ENCODE results near the gene TXNL4B.
"Not testable (repeated sequence)": the region's sequence is repeated elsewhere in the genome, so short reads cannot be mapped to it uniquely, and the experiment has no call there.

TXNL4B gene

GRCh38 chr16:72112452-72112792, 19.0 kb upstream of the TXNL4B start:
- no peak for DNase-seq (ENCODE audit: low spot score)

GRCh38 chr16:72111657-72112451, 18.4 kb upstream of the TXNL4B start:
- no peak for DNase-seq (ENCODE audit: low spot score)

DNA sequence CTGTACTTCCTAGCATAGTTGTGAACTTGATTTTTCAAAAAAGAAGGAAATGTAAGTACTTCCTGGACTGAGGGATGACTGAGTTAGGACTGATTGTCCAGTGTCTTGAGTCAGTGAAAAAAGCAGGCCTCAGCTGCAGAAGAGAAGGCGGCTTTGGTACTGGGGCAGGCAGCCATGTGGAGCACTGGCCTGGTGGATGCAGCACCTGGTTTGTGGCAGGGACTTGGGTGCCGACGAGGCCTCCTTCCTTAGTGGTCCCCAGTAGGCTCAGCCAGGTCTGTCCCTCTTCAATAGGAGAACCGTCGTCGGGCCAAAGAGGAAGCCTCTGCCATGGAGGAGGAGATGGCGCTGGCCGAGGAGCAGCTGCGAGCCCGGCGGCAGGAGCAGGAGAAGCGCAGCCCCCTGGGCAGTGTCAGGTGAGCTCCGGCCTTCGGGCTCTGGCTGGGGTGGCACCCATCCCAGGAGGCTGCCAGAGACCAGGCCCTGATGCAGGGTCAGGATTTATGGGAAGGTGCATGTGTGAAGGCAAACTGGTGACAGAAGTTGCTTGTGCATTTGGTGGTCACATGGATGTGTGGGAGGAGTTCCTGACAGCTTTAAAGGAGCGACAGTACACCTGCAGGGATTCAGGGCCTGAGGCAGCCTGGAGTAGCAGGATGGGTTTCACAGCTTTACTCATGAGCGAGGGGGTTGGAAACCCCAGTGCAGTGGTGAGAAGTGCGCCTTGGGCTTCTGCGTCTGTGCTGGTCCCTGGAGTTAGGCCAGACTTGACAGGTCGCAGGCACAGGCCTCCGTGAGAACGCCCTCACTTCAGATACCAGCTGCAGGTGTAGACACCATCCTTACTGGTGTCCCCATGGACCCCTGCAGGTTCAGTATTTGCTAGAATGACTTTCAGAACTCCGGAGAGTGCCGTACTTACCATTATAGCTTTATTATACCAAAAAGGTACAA, 17.5 kb upstream of the TXNL4B start:
- DNase-seq (ENCODE audit: low spot score) = no peak

- no peak for DNase-seq (ENCODE audit: low spot score)
Observed at GRCh38 chr16:72109966-72110530, 16.6 kb upstream of the TXNL4B start.

- no peak for DNase-seq (ENCODE audit: low spot score)
Observed at GRCh38 chr16:72109300-72109699, 15.9 kb upstream of the TXNL4B start.

DNA sequence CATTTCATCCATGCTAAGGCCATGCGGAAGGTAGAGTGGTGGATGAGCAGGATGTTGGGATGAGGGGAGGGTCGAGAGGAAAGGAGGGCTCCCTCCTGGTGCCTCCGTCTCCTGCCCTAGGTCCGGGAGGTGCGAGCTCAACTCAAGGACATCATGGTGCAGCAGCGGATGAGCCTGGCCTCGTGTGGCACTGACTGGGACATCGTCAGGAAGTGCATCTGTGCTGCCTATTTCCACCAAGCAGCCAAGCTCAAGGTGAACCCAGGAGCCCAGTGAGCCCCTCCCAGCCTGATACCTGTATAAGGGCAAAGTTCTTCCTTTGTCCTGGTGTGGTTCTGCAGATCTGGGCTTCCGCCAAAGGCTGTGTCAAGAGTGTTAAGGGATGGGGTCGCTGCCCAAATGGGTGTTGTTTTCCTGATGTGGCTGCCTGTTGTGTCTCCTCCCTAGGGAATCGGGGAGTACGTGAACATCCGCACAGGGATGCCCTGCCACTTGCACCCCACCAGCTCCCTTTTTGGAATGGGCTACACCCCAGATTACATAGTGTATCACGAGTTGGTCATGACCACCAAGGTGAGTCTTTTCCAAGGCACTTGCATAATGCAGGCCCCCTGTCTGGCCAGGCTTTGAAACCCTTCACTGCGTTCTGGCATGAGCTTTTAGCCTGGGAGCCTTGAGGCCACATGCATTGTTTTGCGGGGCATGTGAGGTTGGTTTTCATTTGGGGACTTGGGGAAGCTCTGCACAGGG, 15.1 kb upstream of the TXNL4B start:
- no peak for DNase-seq (ENCODE audit: low spot score)

GRCh38 chr16:72107371-72107770, 14.0 kb upstream of the TXNL4B start:
- DNase-seq (ENCODE audit: low spot score) = no peak

- DNase-seq (ENCODE audit: low spot score) = no peak
Observed at GRCh38 chr16:72105978-72106377, 12.6 kb upstream of the TXNL4B start.

DNA sequence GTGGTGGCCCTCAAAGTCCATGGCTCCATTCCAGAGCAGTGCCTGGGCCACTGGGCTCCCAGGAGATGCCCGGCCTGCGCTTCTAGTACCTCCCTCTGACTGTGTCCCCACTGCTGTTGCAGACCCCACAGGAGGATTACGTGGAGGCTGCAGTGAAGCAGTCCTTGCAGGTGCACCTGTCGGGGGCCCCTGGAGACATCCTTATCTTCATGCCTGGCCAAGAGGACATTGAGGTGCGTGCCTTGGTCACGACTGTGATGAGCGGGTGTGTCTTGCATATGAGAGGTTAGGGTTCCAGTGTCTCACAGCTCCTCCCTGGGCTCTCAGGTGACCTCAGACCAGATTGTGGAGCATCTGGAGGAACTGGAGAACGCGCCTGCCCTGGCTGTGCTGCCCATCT, 11.5 kb upstream of the TXNL4B start:
- no peak for DNase-seq (ENCODE audit: low spot score)

- DNase-seq (ENCODE audit: low spot score) = no peak
Observed at GRCh38 chr16:72101195-72101594, 7.8 kb upstream of the TXNL4B start.

GRCh38 chr16:72099377-72099818, 6.0 kb upstream of the TXNL4B start:
- DNase-seq (ENCODE audit: low spot score) = peak; percentile 35

DNA sequence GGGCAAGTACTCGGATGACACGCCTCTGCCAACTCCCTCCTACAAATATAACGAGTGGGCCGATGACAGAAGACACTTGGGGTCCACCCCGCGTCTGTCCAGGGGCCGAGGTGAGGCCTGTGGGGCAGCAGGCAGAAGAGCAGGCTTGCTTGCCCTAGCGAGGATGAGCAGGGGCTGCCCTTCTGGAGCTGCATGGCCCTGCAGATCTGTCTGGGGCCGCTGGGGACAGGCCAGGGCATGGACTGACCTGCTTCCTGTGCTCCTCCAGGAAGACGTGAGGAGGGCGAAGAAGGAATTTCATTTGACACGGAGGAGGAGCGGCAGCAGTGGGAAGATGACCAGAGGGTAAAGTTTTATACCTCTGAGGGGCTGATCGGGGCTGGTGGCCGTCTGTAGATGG, 5.5 kb upstream of the TXNL4B start:
- DNase-seq (ENCODE audit: low spot score) = no peak

DNA sequence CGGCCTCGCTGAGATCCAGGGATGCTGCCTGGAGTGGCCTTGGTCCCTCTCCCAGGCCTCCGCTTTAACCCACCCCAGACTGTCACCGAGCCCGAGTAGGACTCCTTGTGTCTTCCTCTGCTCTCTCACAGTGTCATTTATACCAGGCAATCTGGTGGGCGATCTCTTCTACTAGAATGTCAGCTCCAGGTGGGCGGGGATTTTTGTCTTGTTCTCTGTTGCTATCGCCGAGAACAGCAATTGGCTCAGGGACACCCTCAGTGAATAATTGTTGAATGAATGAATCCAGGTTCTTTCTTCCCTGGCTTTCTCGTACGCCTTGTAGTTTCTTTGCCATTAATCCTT, 818 bp upstream of the TXNL4B start:
- DNase-seq (ENCODE audit: low spot score) = no peak

- DNase-seq (ENCODE audit: low spot score) = no peak
Observed at GRCh38 chr16:72092832-72093447, 480 bp downstream of the TXNL4B start.

- DNase-seq (ENCODE audit: low spot score) = no peak
Observed at GRCh38 chr16:72091217-72091616, 2.2 kb downstream of the TXNL4B start.

DNA sequence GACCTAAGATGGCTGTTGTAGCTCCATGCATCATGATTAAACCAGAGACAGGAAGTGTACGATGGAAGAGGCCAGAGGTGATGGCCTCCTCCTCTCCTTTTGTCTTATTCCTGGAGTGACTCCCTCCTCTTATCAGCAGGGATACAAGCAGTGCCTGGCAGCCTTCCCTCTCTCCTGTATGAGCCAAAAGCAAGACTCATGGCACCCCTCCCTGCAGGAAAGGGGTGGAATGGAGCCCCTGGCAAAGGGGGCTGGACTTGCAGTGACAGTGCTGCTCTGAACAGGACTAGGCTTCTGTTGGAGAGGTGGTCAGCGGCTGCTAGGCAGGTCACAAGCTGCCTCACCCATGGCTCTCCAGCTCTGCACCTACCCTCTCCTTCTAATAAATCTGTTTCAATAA, 8.4 kb downstream of the TXNL4B start:
- DNase-seq (ENCODE audit: low spot score) = no peak

DNA sequence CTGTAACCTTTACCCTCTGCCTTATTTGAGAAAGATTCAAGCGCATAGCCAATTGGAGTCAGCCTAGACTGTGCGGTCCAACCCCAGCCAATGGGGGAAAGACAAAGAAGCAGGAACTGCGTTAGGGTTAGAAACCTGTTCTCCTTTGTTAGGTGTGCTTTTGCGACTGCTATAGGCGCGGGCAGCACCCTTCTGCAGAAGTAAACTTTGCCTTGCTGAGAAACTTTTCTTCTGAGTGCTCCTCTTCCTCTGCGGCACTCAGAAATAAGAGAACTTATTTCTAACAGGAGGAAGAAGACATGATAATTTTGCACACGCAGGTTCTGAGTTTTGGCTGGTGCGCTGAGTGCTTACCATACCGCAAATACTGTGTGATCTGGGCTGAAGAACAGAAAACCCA, 9.0 kb downstream of the TXNL4B start:
- DNase-seq (ENCODE audit: low spot score) = no peak

DNA sequence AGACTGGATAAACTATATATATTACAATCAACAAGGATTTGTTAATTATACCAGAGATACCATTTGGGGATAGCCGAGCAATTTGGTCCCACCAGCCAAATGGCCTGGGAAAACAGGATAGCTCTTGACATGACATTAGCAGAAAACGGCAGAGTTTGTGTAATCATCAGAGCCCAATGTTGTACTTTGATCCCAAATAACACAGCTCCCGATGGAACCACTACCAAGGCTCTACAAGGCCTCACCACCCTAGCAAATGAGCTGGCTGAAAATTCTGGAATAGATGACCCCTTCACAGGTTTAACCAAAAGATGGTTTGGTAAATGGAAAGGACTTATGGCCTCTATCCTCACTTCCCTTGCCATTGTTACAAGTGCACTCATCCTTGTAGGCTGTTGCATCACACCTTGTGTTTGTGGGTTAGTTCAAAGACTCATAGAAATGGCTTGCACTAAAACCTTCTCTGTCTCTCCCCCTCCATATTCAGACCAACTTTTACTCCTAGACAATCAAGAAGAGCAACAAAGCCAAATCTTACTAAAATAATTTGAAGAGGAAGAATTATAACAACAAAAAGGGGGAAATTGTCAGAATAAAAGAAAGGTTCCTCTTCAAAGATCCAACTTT, 9.5 kb downstream of the TXNL4B start:
- DNase-seq (ENCODE audit: low spot score) = no peak

DNA sequence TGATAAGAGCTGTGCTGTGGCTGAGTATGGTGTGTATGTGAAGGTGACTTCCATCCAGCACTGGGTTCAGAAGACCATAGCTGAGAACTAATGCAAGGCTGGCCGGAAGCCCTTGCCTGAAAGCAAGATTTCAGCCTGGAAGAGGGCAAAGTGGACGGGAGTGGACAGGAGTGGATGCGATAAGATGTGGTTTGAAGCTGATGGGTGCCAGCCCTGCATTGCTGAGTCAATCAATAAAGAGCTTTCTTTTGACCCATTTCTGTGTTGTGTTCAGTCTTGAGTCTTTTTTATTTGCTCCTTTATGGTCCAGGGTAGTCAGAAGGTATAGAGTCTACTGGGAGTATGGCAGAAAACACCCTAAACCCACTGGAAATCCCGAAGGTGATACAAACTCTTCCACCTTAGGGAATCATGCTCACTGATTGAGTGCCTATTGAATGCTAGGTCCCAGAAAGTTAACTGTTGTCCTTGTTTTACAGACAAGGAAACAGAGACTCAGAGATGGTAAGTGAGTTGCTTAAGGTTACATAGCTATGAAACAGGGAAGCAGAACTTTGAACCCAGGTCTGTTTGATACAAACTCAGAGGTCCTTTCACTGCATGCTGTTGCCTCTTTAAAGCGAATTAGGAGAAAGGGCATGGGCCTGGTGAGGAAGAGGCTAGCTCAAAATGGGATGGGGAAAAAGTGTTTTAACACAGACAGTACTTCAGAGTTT, 16.3 kb downstream of the TXNL4B start:
- not testable (repeated sequence) for DNase-seq (ENCODE audit: low spot score)

DNA sequence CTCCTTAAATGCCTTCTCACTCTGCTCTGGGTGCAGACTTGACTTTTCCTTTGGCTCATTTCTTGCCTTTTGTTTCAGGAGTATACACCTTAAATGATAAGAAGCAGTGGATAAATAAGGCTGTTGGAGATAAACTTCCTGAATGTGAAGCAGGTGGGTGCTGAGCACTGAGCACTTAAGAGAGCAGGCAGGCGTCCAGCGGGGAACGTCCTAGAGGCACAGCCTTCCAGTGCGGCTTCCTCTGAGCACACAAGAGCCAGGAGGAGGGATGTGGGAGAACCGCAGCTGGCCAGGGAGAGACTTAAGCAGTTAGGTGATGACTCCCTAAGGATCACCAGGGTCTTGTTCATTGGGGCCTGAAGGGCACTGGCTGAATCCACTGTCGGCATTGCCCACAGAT, 18.4 kb downstream of the TXNL4B start:
- not testable (repeated sequence) for DNase-seq (ENCODE audit: low spot score)

Data from CD4-positive, alpha-beta T cell treated with Interleukin-15 for 4 hours (primary cell).